IMR-90 (cell line): Measurements from ENCODE around the gene MEIOB. TPM values are rescaled to one million over a fixed set of nuclear protein-coding genes. Genes with fewer than 3 reads are reported as not detected.

ENCODE experiments used
- ATAC-seq: fragments of 200-7000 bp; cut with Tn5 transposase; 2 replicates; pipeline ENCODE4 v1.9.1; 2020; ENCODE audit warnings: low read depth, mild to moderate bottlenecking, moderate library complexity
- BruUV-seq: library from RNA; stranded (reverse); fragments of 400-500 nt; replicated peaks from 2 replicates; lab custom pipeline; 2021; lab: Mats Ljungman, UMichigan
- CTCF ChIA-PET: fragments of 300-600 bp; formaldehyde crosslinking; extraction: SDS; loops from one replicate; lab custom pipeline; 2021; ENCODE audit warnings: antibody characterized with exemption; lab: Yijun Ruan, JAX
- POLR2A ChIA-PET: fragments of 300-600 bp; sonication (Branson Sonifier 250); formaldehyde crosslinking; loops from one replicate; lab custom pipeline; 2022; ENCODE audit warnings: antibody characterized with exemption; ENCODE audit not compliant: unreplicated experiment; lab: Charles Lee
- DNase-seq: peaks from one replicate; pipeline ENCODE4 v3.0.0; 2013
- H2AFZ ChIP-seq: replicated peaks from 2 replicates; pipeline ENCODE3; 2013; ENCODE audit warnings: low read length, mild to moderate bottlenecking; ENCODE audit not compliant: poor library complexity
- H2AK5ac ChIP-seq: 2 replicates; pipeline ENCODE4 v1.6.1; 2013; ENCODE audit warnings: low read depth, low read length, inconsistent platforms
- H2AK9ac ChIP-seq: replicated peaks from 2 replicates; pipeline ENCODE3; 2013; ENCODE audit warnings: mild to moderate bottlenecking, low read depth, low read length, moderate library complexity; ENCODE audit not compliant: poor library complexity
- H2BK120ac ChIP-seq: 2 replicates; pipeline ENCODE4 v1.6.1; 2013; ENCODE audit warnings: low read depth, low read length, inconsistent platforms
- H2BK15ac ChIP-seq: 3 replicates; pipeline ENCODE4 v1.6.1; 2013; ENCODE audit warnings: low read depth, low read length, inconsistent platforms
- H2BK20ac ChIP-seq: 2 replicates; pipeline ENCODE4 v1.6.1; 2013; ENCODE audit warnings: low read depth, mild to moderate bottlenecking, inconsistent platforms, low read length, moderate library complexity
- H2BK5ac ChIP-seq: 2 replicates; pipeline ENCODE4 v1.6.1; 2013; ENCODE audit warnings: mild to moderate bottlenecking, low read depth, low read length, inconsistent platforms; ENCODE audit not compliant: poor library complexity, severe bottlenecking
- H3K14ac ChIP-seq: replicated peaks from 2 replicates; pipeline ENCODE4 v1.6.1; 2013; ENCODE audit warnings: low read depth, low read length, inconsistent platforms
- H3K18ac ChIP-seq: 2 replicates; pipeline ENCODE4 v1.6.1; 2013; ENCODE audit warnings: low read depth, low read length, control low read depth
- H3K23ac ChIP-seq: 2 replicates; pipeline ENCODE4 v1.6.1; 2013; ENCODE audit warnings: low read depth, low read length, inconsistent platforms
- H3K27ac ChIP-seq: 2 replicates; pipeline ENCODE4 v1.5.1; 2013; ENCODE audit warnings: mild to moderate bottlenecking, control low read depth, low read length; ENCODE audit not compliant: insufficient read depth
- H3K27me3 ChIP-seq: 2 replicates; pipeline ENCODE4 v1.6.1; 2013; ENCODE audit warnings: low read length; ENCODE audit not compliant: control insufficient read depth, insufficient read depth
- H3K36me3 ChIP-seq: 2 replicates; pipeline ENCODE4 v1.6.1; 2013; ENCODE audit warnings: low read length, mixed read lengths; ENCODE audit not compliant: control insufficient read depth, insufficient read depth
- H3K4ac ChIP-seq: 2 replicates; pipeline ENCODE4 v1.6.1; 2013; ENCODE audit warnings: low read depth, low read length, inconsistent platforms
- H3K4me1 ChIP-seq: 2 replicates; pipeline ENCODE4 v1.6.1; 2013; ENCODE audit warnings: low read length, mixed read lengths; ENCODE audit not compliant: control insufficient read depth, insufficient read depth
- H3K4me2 ChIP-seq: 2 replicates; pipeline ENCODE4 v1.6.1; 2013; ENCODE audit warnings: low read depth, mild to moderate bottlenecking, control low read depth, low read length, moderate library complexity
- H3K4me3 ChIP-seq: 2 replicates; pipeline ENCODE4 v1.5.1; 2013; ENCODE audit warnings: low read depth, mild to moderate bottlenecking, control low read depth, low read length, moderate library complexity; ENCODE audit not compliant: insufficient read depth
- H3K56ac ChIP-seq: 2 replicates; pipeline ENCODE4 v1.6.1; 2013; ENCODE audit warnings: low read length, inconsistent platforms; ENCODE audit not compliant: insufficient read depth; ENCODE audit errors: extremely low read depth
- H3K79me1 ChIP-seq, 2 experiments: 2 replicates each; pipeline ENCODE4 v1.6.1; 2013; ENCODE audit warnings: low read length in 2 of 2, inconsistent platforms in 1 of 2, low read depth in 1 of 2
- H3K9ac ChIP-seq: 2 replicates; pipeline ENCODE4 v1.6.1; 2013; ENCODE audit warnings: low read depth, low read length, control low read depth
- H3K9me1 ChIP-seq: 2 replicates; pipeline ENCODE4 v1.6.1; 2013; ENCODE audit warnings: low read length, inconsistent platforms; ENCODE audit not compliant: insufficient read depth
- H3K9me3 ChIP-seq: 2 replicates; pipeline ENCODE4 v1.6.1; 2013; ENCODE audit warnings: low read length; ENCODE audit not compliant: control insufficient read depth, insufficient read depth
- H4K20me1 ChIP-seq: 2 replicates; pipeline ENCODE4 v1.6.1; 2013; ENCODE audit warnings: low read length, inconsistent platforms; ENCODE audit not compliant: insufficient read depth
- H4K5ac ChIP-seq: 2 replicates; pipeline ENCODE4 v1.6.1; 2013; ENCODE audit warnings: mild to moderate bottlenecking, low read depth, low read length, control low read depth
- H4K8ac ChIP-seq, 2 experiments: 2 replicates each; pipeline ENCODE4 v1.6.1; 2013; ENCODE audit warnings: low read depth in 2 of 2, low read length in 2 of 2, control low read depth in 1 of 2, inconsistent platforms in 1 of 2
- H4K91ac ChIP-seq: 2 replicates; pipeline ENCODE4 v1.6.1; 2013; ENCODE audit warnings: low read depth, low read length, inconsistent platforms; ENCODE audit not compliant: insufficient read depth
- BHLHE40 ChIP-seq: fragments of 150-350 bp; IDR thresholded peaks from 2 replicates; pipeline ENCODE4 v1.6.1; 2016; ENCODE audit warnings: mild to moderate bottlenecking, low read depth, low read length
- CEBPB ChIP-seq: IDR thresholded peaks from 2 replicates; pipeline ENCODE4 v1.6.1; 2012; ENCODE audit warnings: low read depth, low read length, improper control_type of control experiment
- ELK1 ChIP-seq: fragments of 150-350 bp; IDR thresholded peaks from 2 replicates; pipeline ENCODE4 v1.6.1; 2016; ENCODE audit warnings: low read depth, mild to moderate bottlenecking, low read length, moderate library complexity, borderline replicate concordance
- FOS ChIP-seq: fragments of 150-350 bp; IDR thresholded peaks from 2 replicates; pipeline ENCODE4 v1.6.1; 2016; ENCODE audit warnings: low read depth, low read length
- MAFK ChIP-seq: IDR thresholded peaks from 2 replicates; pipeline ENCODE4 v1.6.1; 2012; ENCODE audit warnings: low read depth, low read length, improper control_type of control experiment
- MAZ ChIP-seq: IDR thresholded peaks from 2 replicates; pipeline ENCODE4 v1.6.1; 2012; ENCODE audit warnings: low read depth, mild to moderate bottlenecking, low read length, improper control_type of control experiment, moderate library complexity, borderline replicate concordance
- MXI1 ChIP-seq: IDR thresholded peaks from 2 replicates; pipeline ENCODE4 v1.6.1; 2012; ENCODE audit warnings: low read depth, mild to moderate bottlenecking, low read length, moderate library complexity, borderline replicate concordance
- POLR2A ChIP-seq: IDR thresholded peaks from 2 replicates; pipeline ENCODE4 v1.6.1; 2012; ENCODE audit warnings: mild to moderate bottlenecking, low read depth, low read length
- SMC3 ChIP-seq: fragments of 150-350 bp; IDR thresholded peaks from 2 replicates; pipeline ENCODE4 v1.6.1; 2016; ENCODE audit warnings: low read depth, mild to moderate bottlenecking, antibody characterized with exemption, low read length, moderate library complexity
- USF2 ChIP-seq: fragments of 150-350 bp; IDR thresholded peaks from 2 replicates; pipeline ENCODE4 v1.6.1; 2017; ENCODE audit warnings: mild to moderate bottlenecking, antibody characterized with exemption, low read length, low read depth
- WGBS, 2 experiments: methylation state at CpG; one replicate each; pipeline versions ENCODE4 v1.1.5 to v1.1.7; 2013; ENCODE audit warnings: missing lambda C conversion rate in 2 of 2; ENCODE audit not compliant: insufficient read length in 1 of 2; ENCODE audit errors: extremely low coverage in 2 of 2; 5-methylcytosine and 5-hydroxymethylcytosine counted together
- dilution Hi-C: fragments of 300-500 bp; cut with HindIII; formaldehyde crosslinking; loops from one replicate; pipeline ENCODE4 v1.14.3; 2018; ENCODE audit warnings: low sequenced_read_pairs; ENCODE audit not compliant: unreplicated experiment
- in situ Hi-C: fragments of 300-500 bp; cut with MboI; formaldehyde crosslinking; loops from 3 replicates; pipeline ENCODE4 v1.14.3; 2019; ENCODE audit warnings: low sequenced_read_pairs, inconsistent platforms, mixed read lengths
- intact Hi-C: fragments of 100-400 bp; cut with micrococcal nuclease; formaldehyde crosslinking; loops from 2 replicates; pipeline ENCODE4 v1.10.0; 2022
- polyA plus RNA-seq, 3 experiments: library from polyadenylated mRNA; depleted of rRNA; stranded (reverse); fragments of >200 nt; gene quantifications; 2 replicates each; pipeline ENCODE4 v1.2.3, GENCODE V29; 2012; ENCODE audit warnings: low replicate concordance in 1 of 3
- total RNA-seq: library from RNA; depleted of rRNA; stranded (reverse); fragments of >200 nt; gene quantifications from 2 replicates; pipeline ENCODE4 v1.2.3, GENCODE V29; 2012

The MEIOB gene
- total and polyA plus RNA-seq, 2 of the 4 experiments (the other 2 are of a cell fraction) = 0.14 TPM; not detected in 1

- dilution Hi-C loops (no loop called here), in situ Hi-C loops (no loop called here), intact Hi-C loops (no loop called here)
- DNase-seq (no peak), ATAC-seq (no peak)
- ChIA-PET POLR2A (no interaction called here), CTCF (no interaction called here)
- H3K4ac ChIP-seq = no peak overlapping the region
- no peaks in the 10 kb centered on the region for H4K20me1 ChIP-seq
- H3K4me3 ChIP-seq = no peak overlapping the region
- no peak overlapping the region for H2BK15ac ChIP-seq
- no peak overlapping the region for H2BK20ac ChIP-seq
- H3K9ac ChIP-seq = no peak overlapping the region
- H3K27me3 ChIP-seq = peaks cover 76% of the 10 kb centered on the region
- no peak overlapping the region for H3K18ac ChIP-seq
- no peak overlapping the region for H2BK120ac ChIP-seq
- no peak overlapping the region for H3K4me2 ChIP-seq
- H3K27ac ChIP-seq = no peak overlapping the region
- no peaks in the 10 kb centered on the region for H3K36me3 ChIP-seq
- no peak for TF ChIP-seq USF2
- no peak for TF ChIP-seq POLR2A
- TF ChIP-seq SMC3 = no peak
- TF ChIP-seq MAFK = no peak
- no peak for TF ChIP-seq MAZ
- TF ChIP-seq FOS = no peak
- TF ChIP-seq CEBPB = no peak
- no peak for TF ChIP-seq BHLHE40
- no peak for TF ChIP-seq MXI1
- no peak for TF ChIP-seq ELK1
- no peaks in the 10 kb centered on the region for H3K4me1 ChIP-seq
- BruUV-seq = no TSS peak
- no peak overlapping the region for H2AK9ac ChIP-seq
- H2AK5ac ChIP-seq = no peak overlapping the region
- no peak overlapping the region for H2BK5ac ChIP-seq
- no peaks in the 10 kb centered on the region for H3K79me1 ChIP-seq
- H4K91ac ChIP-seq = no peak overlapping the region
- no peak overlapping the region for H3K14ac ChIP-seq
- WGBS, 2 experiments = 48% methylated on average over 16 of the region's 25 CpGs; no CpG with 5 or more reads in 1 of the 2 experiments
- no peak overlapping the region for H4K5ac ChIP-seq
- no peak overlapping the region for H3K23ac ChIP-seq
- H3K9me3 ChIP-seq = no peaks in the 10 kb centered on the region
- H3K56ac ChIP-seq = no peak overlapping the region
- H4K8ac ChIP-seq = no peak overlapping the region
- no peaks in the 10 kb centered on the region; the same call in 1 of the 2 replicates for H3K9me1 ChIP-seq
- H2AFZ ChIP-seq = no peak overlapping the region
Measured at GRCh38 chr16:1915732-1916639, 44.0 kb upstream of the MEIOB start.
